GM23338 (cell line): Measurements from ENCODE around the gene CDC42BPG. TPM values are rescaled to one million over a fixed set of nuclear protein-coding genes. Genes with fewer than 3 reads are reported as not detected.
A peak's percentile ranks its signal among the peaks of the same experiment; 100 is the strongest.

ENCODE experiments used
- ATAC-seq: fragments of 200-7000 bp; cut with Tn5 transposase; 3 replicates; pipeline ENCODE4 v1.9.1; 2020
- DNase-seq: peaks from one replicate; pipeline ENCODE4 v3.0.0-alpha.2; 2015; ENCODE audit warnings: low spot score
- H2AFZ ChIP-seq: fragments of 200-600 bp; sonication (generic); 2 replicates; pipeline ENCODE4 v1.8.0; 2016; ENCODE audit warnings: antibody characterized with exemption, mild to moderate bottlenecking, moderate library complexity
- H3F3A ChIP-seq: fragments of 200-600 bp; sonication (generic); replicated peaks from 2 replicates; pipeline ENCODE4 v1.8.0; 2017; ENCODE audit warnings: antibody characterized with exemption, mixed run types, low read depth
- H3K27ac ChIP-seq: fragments of 200-600 bp; sonication (generic); 2 replicates; pipeline ENCODE4 v1.6.1; 2016; ENCODE audit warnings: low read depth
- H3K27me3 ChIP-seq: fragments of 200-600 bp; sonication (generic); 2 replicates; pipeline ENCODE4 v1.8.0; 2016; ENCODE audit warnings: mild to moderate bottlenecking, mixed run types, moderate library complexity; ENCODE audit not compliant: insufficient read depth
- H3K36me3 ChIP-seq: fragments of 200-600 bp; sonication (generic); 2 replicates; pipeline ENCODE4 v1.8.0; 2016; ENCODE audit warnings: mild to moderate bottlenecking; ENCODE audit not compliant: insufficient read depth
- H3K4me1 ChIP-seq: fragments of 200-600 bp; sonication (generic); 2 replicates; pipeline ENCODE4 v1.8.0; 2016; ENCODE audit warnings: mild to moderate bottlenecking, moderate library complexity; ENCODE audit not compliant: insufficient read depth
- H3K4me2 ChIP-seq: fragments of 200-600 bp; sonication (generic); 2 replicates; pipeline ENCODE4 v1.7.1; 2017; ENCODE audit warnings: mixed run types
- H3K4me3 ChIP-seq: fragments of 200-600 bp; sonication (generic); 2 replicates; pipeline ENCODE4 v1.6.1; 2016; ENCODE audit warnings: mixed run types
- H3K79me2 ChIP-seq: fragments of 200-600 bp; sonication (generic); replicated peaks from 2 replicates; pipeline ENCODE4 v1.8.0; 2017; ENCODE audit warnings: mild to moderate bottlenecking; ENCODE audit not compliant: insufficient read depth
- H3K9me2 ChIP-seq: fragments of 200-600 bp; sonication (generic); 2 replicates; pipeline ENCODE4 v1.8.0; 2017; ENCODE audit not compliant: insufficient read depth
- H4K20me1 ChIP-seq: fragments of 200-600 bp; sonication (generic); replicated peaks from 2 replicates; pipeline ENCODE4 v1.8.0; 2017; ENCODE audit warnings: mild to moderate bottlenecking; ENCODE audit not compliant: insufficient read depth
- H3K27ac Mint-ChIP-seq: 2 replicates; pipeline ENCODE4 v1.8.0; 2020; ENCODE audit warnings: inconsistent platforms, mild to moderate bottlenecking, moderate library complexity, mixed read lengths
- H3K27me3 Mint-ChIP-seq: 3 replicates; pipeline ENCODE4 v1.8.0; 2022; ENCODE audit warnings: low read depth, mild to moderate bottlenecking, moderate library complexity, mixed read lengths, inconsistent platforms; ENCODE audit not compliant: insufficient read depth, poor library complexity
- H3K36me3 Mint-ChIP-seq: 3 replicates; pipeline ENCODE4 v1.8.0; 2021; ENCODE audit warnings: low read depth, mild to moderate bottlenecking, inconsistent platforms, moderate library complexity, mixed read lengths
- H3K4me1 Mint-ChIP-seq: 3 replicates; pipeline ENCODE4 v1.8.0; 2020; ENCODE audit warnings: mild to moderate bottlenecking, inconsistent platforms, mixed read lengths
- H3K4me3 Mint-ChIP-seq: 3 replicates; pipeline ENCODE4 v1.8.0; 2021; ENCODE audit warnings: moderate library complexity, mild to moderate bottlenecking, inconsistent platforms, mixed read lengths
- H3K9me3 Mint-ChIP-seq: 3 replicates; pipeline ENCODE4 v1.8.0; 2020; ENCODE audit warnings: moderate library complexity, mild to moderate bottlenecking, inconsistent platforms, mixed read lengths
- CREB1 ChIP-seq: fragments of 250-450 bp; sonication (Bioruptor Pico); IDR thresholded peaks from 2 replicates; pipeline ENCODE4 v1.5.0; 2020; ENCODE audit warnings: low read depth, mild to moderate bottlenecking, moderate library complexity
- CTCF ChIP-seq, 2 experiments: fragments of 200-600 bp in 1 of 2; sonication (generic) in 1 of 2; conservative IDR thresholded peaks; 2 replicates each; pipeline versions ENCODE4 v1.5.1 to v1.6.1; 2016 to 2017; ENCODE audit warnings: antibody characterized with exemption in 2 of 2, low read depth in 2 of 2, mild to moderate bottlenecking in 2 of 2, moderate library complexity in 1 of 2
- EZH2 ChIP-seq: fragments of 200-600 bp; sonication (generic); IDR thresholded peaks from one replicate; pipeline ENCODE4 v1.8.0; 2017; ENCODE audit warnings: antibody characterized with exemption, mild to moderate bottlenecking, low read depth; ENCODE audit not compliant: unreplicated experiment
- JUNB ChIP-seq: IDR thresholded peaks from one replicate; pipeline ENCODE4 v1.6.1; 2016; ENCODE audit warnings: antibody characterized with exemption; ENCODE audit not compliant: unreplicated experiment
- NANOG ChIP-seq: IDR thresholded peaks from 2 replicates; pipeline ENCODE4 v1.6.1; 2016; ENCODE audit warnings: antibody characterized with exemption, borderline replicate concordance
- POLR2AphosphoS5 ChIP-seq: IDR thresholded peaks from 2 replicates; pipeline ENCODE4 v1.6.1; 2016; ENCODE audit warnings: antibody characterized with exemption, low read depth
- ZNF331 ChIP-seq: fragments of 250-450 bp; sonication (Bioruptor Pico); IDR thresholded peaks from 2 replicates; pipeline ENCODE4 v1.5.0; 2020; ENCODE audit warnings: low read depth, mild to moderate bottlenecking, moderate library complexity
- polyA plus RNA-seq: library from polyadenylated mRNA; unstranded; fragments of >200 nt; fragmentation: Nextera tagmentation; extraction: Ambion mirVana; gene quantifications from 2 replicates; pipeline ENCODE4 v1.2.1, GENCODE V29; 2016
- total RNA-seq: library from RNA; depleted of rRNA; stranded (reverse); fragments of >200 nt; shearing (Covaris generic); gene quantifications from 2 replicates; pipeline ENCODE4 v1.2.3, GENCODE V29; 2014
- TF ChIP-seq, protein P1 (sequence below): IDR thresholded peaks from one replicate; pipeline ENCODE4 v1.6.1; 2018; ENCODE audit warnings: antibody characterized with exemption; ENCODE audit not compliant: unreplicated experiment
- TF ChIP-seq, protein P2 (sequence below): IDR thresholded peaks from 2 replicates; pipeline ENCODE4 v1.6.1; 2016; ENCODE audit warnings: antibody characterized with exemption

Gene CDC42BPG
- total and polyA plus RNA-seq, 2 experiments from 2014 or later, result 2.3 to 11.6 TPM

GRCh38 chr11:64801561-64802369, 42.7 kb downstream of the CDC42BPG start:
- no peak overlapping the region for H3K27ac Mint-ChIP-seq
- H3K4me1 Mint-ChIP-seq, result peaks cover 14% of the 10 kb centered on the region
- TF ChIP-seq CREB1 (CRISPR knock-in tag) (no peak), ZNF331 (CRISPR knock-in tag) (no peak), CTCF (conservative IDR thresholded peaks at IDR 0.05; ENCODE audit: low read depth in 2 of 2) (no peak)
- TF ChIP-seq, protein P1, sequence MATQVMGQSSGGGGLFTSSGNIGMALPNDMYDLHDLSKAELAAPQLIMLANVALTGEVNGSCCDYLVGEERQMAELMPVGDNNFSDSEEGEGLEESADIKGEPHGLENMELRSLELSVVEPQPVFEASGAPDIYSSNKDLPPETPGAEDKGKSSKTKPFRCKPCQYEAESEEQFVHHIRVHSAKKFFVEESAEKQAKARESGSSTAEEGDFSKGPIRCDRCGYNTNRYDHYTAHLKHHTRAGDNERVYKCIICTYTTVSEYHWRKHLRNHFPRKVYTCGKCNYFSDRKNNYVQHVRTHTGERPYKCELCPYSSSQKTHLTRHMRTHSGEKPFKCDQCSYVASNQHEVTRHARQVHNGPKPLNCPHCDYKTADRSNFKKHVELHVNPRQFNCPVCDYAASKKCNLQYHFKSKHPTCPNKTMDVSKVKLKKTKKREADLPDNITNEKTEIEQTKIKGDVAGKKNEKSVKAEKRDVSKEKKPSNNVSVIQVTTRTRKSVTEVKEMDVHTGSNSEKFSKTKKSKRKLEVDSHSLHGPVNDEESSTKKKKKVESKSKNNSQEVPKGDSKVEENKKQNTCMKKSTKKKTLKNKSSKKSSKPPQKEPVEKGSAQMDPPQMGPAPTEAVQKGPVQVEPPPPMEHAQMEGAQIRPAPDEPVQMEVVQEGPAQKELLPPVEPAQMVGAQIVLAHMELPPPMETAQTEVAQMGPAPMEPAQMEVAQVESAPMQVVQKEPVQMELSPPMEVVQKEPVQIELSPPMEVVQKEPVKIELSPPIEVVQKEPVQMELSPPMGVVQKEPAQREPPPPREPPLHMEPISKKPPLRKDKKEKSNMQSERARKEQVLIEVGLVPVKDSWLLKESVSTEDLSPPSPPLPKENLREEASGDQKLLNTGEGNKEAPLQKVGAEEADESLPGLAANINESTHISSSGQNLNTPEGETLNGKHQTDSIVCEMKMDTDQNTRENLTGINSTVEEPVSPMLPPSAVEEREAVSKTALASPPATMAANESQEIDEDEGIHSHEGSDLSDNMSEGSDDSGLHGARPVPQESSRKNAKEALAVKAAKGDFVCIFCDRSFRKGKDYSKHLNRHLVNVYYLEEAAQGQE, result no peak
- TF ChIP-seq, protein P2, sequence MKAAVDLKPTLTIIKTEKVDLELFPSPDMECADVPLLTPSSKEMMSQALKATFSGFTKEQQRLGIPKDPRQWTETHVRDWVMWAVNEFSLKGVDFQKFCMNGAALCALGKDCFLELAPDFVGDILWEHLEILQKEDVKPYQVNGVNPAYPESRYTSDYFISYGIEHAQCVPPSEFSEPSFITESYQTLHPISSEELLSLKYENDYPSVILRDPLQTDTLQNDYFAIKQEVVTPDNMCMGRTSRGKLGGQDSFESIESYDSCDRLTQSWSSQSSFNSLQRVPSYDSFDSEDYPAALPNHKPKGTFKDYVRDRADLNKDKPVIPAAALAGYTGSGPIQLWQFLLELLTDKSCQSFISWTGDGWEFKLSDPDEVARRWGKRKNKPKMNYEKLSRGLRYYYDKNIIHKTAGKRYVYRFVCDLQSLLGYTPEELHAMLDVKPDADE, result no peak
- Histone ChIP-seq H3K27me3 (no peaks in the 10 kb centered on the region), H3K4me3 (peak overlapping the region; percentile 65), H3K4me1 (peaks cover 4% of the 10 kb centered on the region; the same call in 1 of the 2 replicates), H3K27ac (no peak overlapping the region), H3K79me2 (no peaks in the 10 kb centered on the region), H4K20me1 (0 out of 2 replicates have a peak, but pooled peaks cover 3% of the 10 kb centered on the region), H2AFZ (no peak overlapping the region), H3K9me2 (no peaks in the 10 kb centered on the region), H3F3A (peaks cover 8% of the 10 kb centered on the region; the same call in 1 of the 2 replicates), H3K4me2 (no peak overlapping the region; the same call in 1 of the 2 replicates), H3K36me3 (no peaks in the 10 kb centered on the region)
- no peak for ATAC-seq
- peak overlapping the region; percentile 69 for H3K4me3 Mint-ChIP-seq
- H3K9me3 Mint-ChIP-seq, result no peaks in the 10 kb centered on the region
- no peak for DNase-seq
- peaks cover 10% of the 10 kb centered on the region for H3K36me3 Mint-ChIP-seq
- peaks cover 4% of the 10 kb centered on the region for H3K27me3 Mint-ChIP-seq

GRCh38 chr11:64801158-64801464, 43.3 kb downstream of the CDC42BPG start:
- H3F3A ChIP-seq, result peaks cover 8% of the 10 kb centered on the region; the same call in 1 of the 2 replicates
- H3K27me3 ChIP-seq, result no peaks in the 10 kb centered on the region
- Mint-ChIP-seq H3K27me3 (peaks cover 4% of the 10 kb centered on the region), H3K4me3 (no peak overlapping the region), H3K4me1 (peaks cover 14% of the 10 kb centered on the region), H3K36me3 (peaks cover 6% of the 10 kb centered on the region), H3K9me3 (no peaks in the 10 kb centered on the region), H3K27ac (no peak overlapping the region)
- no peaks in the 10 kb centered on the region for H4K20me1 ChIP-seq
- no peak for ATAC-seq
- no peak overlapping the region for H3K4me2 ChIP-seq
- H3K79me2 ChIP-seq, result no peaks in the 10 kb centered on the region
- no peak overlapping the region for H3K27ac ChIP-seq
- peaks cover 4% of the 10 kb centered on the region; the same call in 1 of the 2 replicates for H3K4me1 ChIP-seq
- no peaks in the 10 kb centered on the region for H3K36me3 ChIP-seq
- H3K9me2 ChIP-seq, result no peaks in the 10 kb centered on the region
- DNase-seq, result no peak
- no peak overlapping the region for H3K4me3 ChIP-seq
- H2AFZ ChIP-seq, result no peak overlapping the region
- TF ChIP-seq ZNF331 (CRISPR knock-in tag) (no peak), CREB1 (CRISPR knock-in tag) (no peak), EZH2 (no peak), JUNB (no peak), NANOG (no peak), CTCF (conservative IDR thresholded peaks at IDR 0.05; ENCODE audit: low read depth in 2 of 2) (no peak), POLR2AphosphoS5 (no peak)
- TF ChIP-seq, protein P2, result no peak
